SH-SY5Y (cell line): ENCODE data around the gene RBM39.

Experiments used
- GATA2 ChIP-seq: IDR thresholded peaks from 2 replicates; pipeline ENCODE4 v1.6.1; 2011; ENCODE audit warnings: mild to moderate bottlenecking, low read depth, low read length
- GATA3 ChIP-seq: IDR thresholded peaks from 2 replicates; pipeline ENCODE4 v1.6.1; 2011; ENCODE audit warnings: low read depth, mild to moderate bottlenecking, low read length, moderate library complexity

GRCh38 chr20:35726842-35727711 lies 15.0 kb downstream of the RBM39 start:
- TF ChIP-seq GATA2 (no peak), GATA3 (no peak)
